ENCODE measurements around the gene COX4I1.

DNA sequence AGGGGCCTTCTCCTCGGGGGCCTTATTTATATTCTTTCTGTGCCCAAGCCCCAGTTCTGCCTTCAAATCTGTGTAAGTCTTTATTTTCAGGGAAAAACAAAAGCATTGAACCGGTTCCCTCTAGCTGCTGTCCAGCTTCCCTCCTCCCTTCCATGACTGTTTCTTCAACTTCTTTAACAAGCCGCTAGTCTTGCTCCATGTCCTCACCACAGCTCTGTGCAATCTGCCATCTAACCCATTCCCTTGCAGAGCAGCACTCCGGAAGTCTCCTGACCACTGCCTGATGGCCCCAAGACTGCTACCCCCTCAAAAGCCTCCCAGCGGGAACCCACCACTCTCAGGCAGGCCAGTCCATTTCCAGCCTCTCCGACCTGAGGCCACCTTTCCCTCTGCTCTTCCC, 17.0 kb upstream of the COX4I1 start:
- TF ChIP-seq POLR2A (IDR thresholded peaks at IDR 0.05) (no peak), CTCF (IDR thresholded peaks at IDR 0.05) (no peak)
